ENCODE results near the gene CACNA1G.

The CACNA1G gene

GRCh38 chr17:50560931-50561745 lies 623 bp downstream of the CACNA1G start:
- TF ChIP-seq FOXP2 (optimal IDR thresholded peaks at IDR 0.05; ENCODE audit: borderline replicate concordance, extremely low read depth, extremely low read length, insufficient read depth) (no peak), REST (IDR thresholded peaks at IDR 0.05; ENCODE audit: insufficient read depth in 1 of 2, low read depth in 2 of 2, low read length in 2 of 2) (no peak), TAF1 (IDR thresholded peaks at IDR 0.05; ENCODE audit: borderline replicate concordance, insufficient read depth, low read length) (no peak), SIN3A (IDR thresholded peaks at IDR 0.05; ENCODE audit: borderline replicate concordance, insufficient read depth, low read length) (no peak), POLR2AphosphoS5 (IDR thresholded peaks at IDR 0.05; ENCODE audit: low read depth, low read length) (no peak)

GRCh38 chr17:50561746-50562141 lies 1.2 kb downstream of the CACNA1G start:
- TF ChIP-seq REST (IDR thresholded peaks at IDR 0.05; ENCODE audit: insufficient read depth in 1 of 2, low read depth in 2 of 2, low read length in 2 of 2), result no peak
- no peak for TF ChIP-seq POLR2AphosphoS5 (IDR thresholded peaks at IDR 0.05; ENCODE audit: low read depth, low read length)
- TF ChIP-seq FOXP2 (optimal IDR thresholded peaks at IDR 0.05; ENCODE audit: borderline replicate concordance, extremely low read depth, extremely low read length, insufficient read depth), result no peak
- no peak for TF ChIP-seq SIN3A (IDR thresholded peaks at IDR 0.05; ENCODE audit: borderline replicate concordance, insufficient read depth, low read length)
- no peak for TF ChIP-seq TAF1 (IDR thresholded peaks at IDR 0.05; ENCODE audit: borderline replicate concordance, insufficient read depth, low read length)

- TF ChIP-seq FOXP2 (optimal IDR thresholded peaks at IDR 0.05; ENCODE audit: borderline replicate concordance, extremely low read depth, extremely low read length, insufficient read depth) (no peak), SIN3A (IDR thresholded peaks at IDR 0.05; ENCODE audit: borderline replicate concordance, insufficient read depth, low read length) (no peak), REST (IDR thresholded peaks at IDR 0.05; ENCODE audit: insufficient read depth in 1 of 2, low read depth in 2 of 2, low read length in 2 of 2) (no peak), TAF1 (IDR thresholded peaks at IDR 0.05; ENCODE audit: borderline replicate concordance, insufficient read depth, low read length) (no peak), POLR2AphosphoS5 (IDR thresholded peaks at IDR 0.05; ENCODE audit: low read depth, low read length) (no peak)
These were observed 2.0 kb downstream of the CACNA1G start for GRCh38 chr17:50562242-50563091.

GRCh38 chr17:50563092-50563511 lies 2.6 kb downstream of the CACNA1G start:
- TF ChIP-seq POLR2AphosphoS5 (IDR thresholded peaks at IDR 0.05; ENCODE audit: low read depth, low read length), result no peak
- TF ChIP-seq FOXP2 (optimal IDR thresholded peaks at IDR 0.05; ENCODE audit: borderline replicate concordance, extremely low read depth, extremely low read length, insufficient read depth), result no peak
- TF ChIP-seq TAF1 (IDR thresholded peaks at IDR 0.05; ENCODE audit: borderline replicate concordance, insufficient read depth, low read length), result no peak
- no peak for TF ChIP-seq SIN3A (IDR thresholded peaks at IDR 0.05; ENCODE audit: borderline replicate concordance, insufficient read depth, low read length)
- no peak for TF ChIP-seq REST (IDR thresholded peaks at IDR 0.05; ENCODE audit: insufficient read depth in 1 of 2, low read depth in 2 of 2, low read length in 2 of 2)

Measured in PFSK-1 (cell line).